ENCODE measurements around the gene ADPRH.

Gene ADPRH

DNA sequence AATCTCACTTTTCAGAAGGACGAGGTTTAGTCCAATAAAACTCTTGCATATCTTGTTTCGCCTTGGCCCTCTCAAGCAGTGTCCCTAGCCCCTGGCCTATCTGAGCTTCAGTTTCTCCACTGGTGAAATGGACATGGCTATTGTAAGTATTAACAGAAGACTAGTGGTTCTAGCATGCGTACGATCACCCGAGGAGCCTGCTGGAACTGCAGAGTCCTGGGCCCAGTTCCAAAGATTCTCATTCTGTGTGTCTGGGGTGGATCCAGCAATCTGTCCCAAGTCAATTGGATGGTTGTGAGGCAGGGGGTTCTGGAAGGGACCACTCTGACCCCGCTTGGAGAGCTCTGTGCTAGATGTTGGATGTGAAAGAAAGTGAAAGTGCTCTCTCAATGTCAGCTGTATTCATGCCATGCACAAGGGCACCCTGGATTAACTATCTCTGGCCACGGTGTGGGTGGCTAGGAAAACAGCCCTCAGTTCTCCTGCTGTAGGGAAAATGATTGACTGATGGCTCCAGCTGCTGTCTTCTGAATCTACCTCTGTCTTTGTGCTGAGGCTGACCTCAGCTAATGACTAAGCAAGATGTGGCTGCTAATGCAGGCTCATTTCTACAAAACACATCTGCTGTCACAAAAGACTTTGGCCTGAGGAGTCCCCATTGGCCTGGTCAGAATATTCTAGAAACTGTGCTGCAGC is 16.5 kb downstream of the ADPRH start:
- WGBS (ENCODE audit: insufficient coverage, insufficient read length), result no CpG with 5 or more reads among the region's 7 CpGs
- Histone ChIP-seq H3K4me1 (ENCODE audit: control insufficient read depth, insufficient read depth, low read length) (no peaks in the 10 kb centered on the region), H3K27me3 (ENCODE audit: control insufficient read depth, insufficient read depth, low read length) (peaks cover 2% of the 10 kb centered on the region), H3K36me3 (ENCODE audit: control insufficient read depth, insufficient read depth, low read length) (no peaks in the 10 kb centered on the region), H3K27ac (ENCODE audit: low read length) (no peak overlapping the region), H3K4me3 (ENCODE audit: low read length) (no peak overlapping the region), H3K9me3 (ENCODE audit: control insufficient read depth, insufficient read depth, low read length) (no peaks in the 10 kb centered on the region)
- DNase-seq (ENCODE audit: low read depth, low spot score), result no peak

DNA sequence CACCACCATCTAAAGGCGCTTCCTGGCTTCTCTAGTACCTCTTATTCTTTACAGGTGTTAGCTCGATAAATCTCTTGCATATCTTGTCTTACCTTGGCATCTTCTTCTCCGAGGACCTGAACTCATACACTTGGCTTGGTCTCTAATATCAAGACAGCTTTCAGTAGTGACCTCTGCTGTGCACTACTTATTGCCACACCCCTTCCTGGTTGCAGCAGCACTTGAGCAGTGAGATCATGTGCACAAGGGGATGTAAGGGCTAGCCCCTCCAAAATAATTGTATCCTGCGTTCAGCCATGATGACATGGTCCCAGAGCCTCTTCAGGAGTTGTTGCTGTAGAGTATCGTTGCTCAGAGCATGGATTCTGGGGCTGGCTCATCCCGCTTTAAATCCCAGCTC is 17.1 kb downstream of the ADPRH start:
- Histone ChIP-seq H3K4me3 (ENCODE audit: low read length) (no peak overlapping the region), H3K9me3 (ENCODE audit: control insufficient read depth, insufficient read depth, low read length) (no peaks in the 10 kb centered on the region), H3K27ac (ENCODE audit: low read length) (no peak overlapping the region), H3K36me3 (ENCODE audit: control insufficient read depth, insufficient read depth, low read length) (no peaks in the 10 kb centered on the region), H3K4me1 (ENCODE audit: control insufficient read depth, insufficient read depth, low read length) (no peaks in the 10 kb centered on the region), H3K27me3 (ENCODE audit: control insufficient read depth, insufficient read depth, low read length) (peaks cover 2% of the 10 kb centered on the region)
- WGBS (ENCODE audit: insufficient coverage, insufficient read length), result no CpG with 5 or more reads among the region's 6 CpGs
- DNase-seq (ENCODE audit: low read depth, low spot score), result no peak

DNA sequence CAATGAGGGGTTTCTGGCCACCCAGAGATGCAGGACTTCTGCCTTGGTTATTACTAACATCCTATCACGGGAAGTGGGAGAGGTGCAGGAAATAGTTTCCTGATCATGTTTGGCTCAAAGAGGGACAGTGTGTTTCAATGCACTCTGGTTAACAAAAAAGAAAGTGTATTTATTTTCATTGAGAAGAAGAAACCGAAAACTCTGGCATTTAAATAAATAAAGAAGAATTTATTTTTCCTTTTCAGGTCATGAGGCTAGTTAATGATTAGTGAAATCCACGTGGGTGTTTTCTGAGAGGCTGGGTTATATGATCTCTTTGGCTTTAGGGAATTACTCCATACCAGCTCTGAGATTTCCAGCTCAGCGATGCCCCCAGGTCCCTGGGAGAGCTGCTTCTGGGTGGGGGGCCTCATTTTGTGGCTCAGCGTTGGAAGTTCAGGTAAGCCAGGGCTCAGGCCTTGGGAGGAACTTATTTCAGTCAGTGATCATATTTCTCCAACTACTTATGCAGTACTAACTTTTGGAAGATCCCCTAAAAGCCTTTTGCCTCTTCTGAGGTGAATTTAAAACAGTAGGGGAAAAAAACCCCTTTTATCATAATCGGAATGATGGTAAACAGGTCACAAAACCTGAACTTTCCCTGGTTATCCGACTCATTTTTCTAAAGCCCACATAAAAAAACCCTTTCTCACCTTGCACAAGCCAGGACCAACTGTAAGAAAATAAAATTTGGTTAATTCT is 18.4 kb downstream of the ADPRH start, which contains the start of gene PLA1A:
Gene PLA1A (plus strand): TSS at position 338 of the 741 bp plus-strand sequence. CDS start 29 bp downstream, at position 367.
- Histone ChIP-seq H3K4me3 (ENCODE audit: low read length) (no peak within 1 kb of the TSS), H3K27me3 (ENCODE audit: control insufficient read depth, insufficient read depth, low read length) (peaks cover 2% of the 10 kb centered on the region), H3K9me3 (ENCODE audit: control insufficient read depth, insufficient read depth, low read length) (no peaks in the 10 kb centered on the region), H3K27ac (ENCODE audit: low read length) (no peak within 1 kb of the TSS), H3K36me3 (ENCODE audit: control insufficient read depth, insufficient read depth, low read length) (no peaks in the 10 kb centered on the region), H3K4me1 (ENCODE audit: control insufficient read depth, insufficient read depth, low read length) (no peaks in the 10 kb centered on the region)
- WGBS (ENCODE audit: insufficient coverage, insufficient read length), result no CpG with 5 or more reads among the region's 7 CpGs
- DNase-seq (ENCODE audit: low read depth, low spot score), result no peak

DNA sequence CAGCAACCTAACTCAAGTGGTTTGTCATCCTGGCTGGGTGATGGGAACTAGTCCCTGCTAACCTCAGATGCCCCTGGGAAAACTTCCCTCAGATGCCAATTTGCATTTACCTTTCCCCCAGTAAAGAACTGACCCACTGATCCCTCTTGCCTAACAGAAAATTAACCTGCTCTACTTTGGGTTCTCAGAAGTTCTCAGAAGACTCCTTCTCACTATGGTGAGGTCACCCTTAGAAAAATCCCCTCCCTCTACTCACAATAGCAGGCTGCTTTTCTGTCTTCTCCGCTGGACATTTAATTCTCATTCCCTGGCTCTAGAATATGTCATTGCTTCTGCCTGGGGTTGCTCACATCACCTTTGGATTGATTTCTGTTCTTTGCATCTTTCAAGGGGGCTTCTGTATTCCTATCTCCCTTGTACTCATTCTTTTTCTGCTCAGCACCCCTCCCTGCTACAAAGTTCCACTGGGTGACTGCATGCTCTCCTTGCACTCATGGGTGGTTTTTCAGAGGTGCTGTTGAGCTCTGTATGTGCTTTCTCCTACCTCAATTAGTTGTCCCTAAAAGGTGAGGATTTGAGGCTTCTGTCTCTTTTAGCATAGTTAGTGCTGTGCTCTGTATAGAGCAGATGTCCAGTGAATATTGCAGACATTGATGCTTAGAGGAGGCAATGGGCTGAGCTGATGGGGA is 19.3 kb downstream of the ADPRH start:
- no peak for DNase-seq (ENCODE audit: low read depth, low spot score)
- H3K9me3 ChIP-seq (ENCODE audit: control insufficient read depth, insufficient read depth, low read length), result no peaks in the 10 kb centered on the region
- no CpG with 5 or more reads among the region's 1 CpG for WGBS (ENCODE audit: insufficient coverage, insufficient read length)
- H3K36me3 ChIP-seq (ENCODE audit: control insufficient read depth, insufficient read depth, low read length), result no peaks in the 10 kb centered on the region
- no peaks in the 10 kb centered on the region for H3K4me1 ChIP-seq (ENCODE audit: control insufficient read depth, insufficient read depth, low read length)
- peaks cover 2% of the 10 kb centered on the region for H3K27me3 ChIP-seq (ENCODE audit: control insufficient read depth, insufficient read depth, low read length)
- no peak overlapping the region for H3K4me3 ChIP-seq (ENCODE audit: low read length)
- no peak overlapping the region for H3K27ac ChIP-seq (ENCODE audit: low read length)

DNA sequence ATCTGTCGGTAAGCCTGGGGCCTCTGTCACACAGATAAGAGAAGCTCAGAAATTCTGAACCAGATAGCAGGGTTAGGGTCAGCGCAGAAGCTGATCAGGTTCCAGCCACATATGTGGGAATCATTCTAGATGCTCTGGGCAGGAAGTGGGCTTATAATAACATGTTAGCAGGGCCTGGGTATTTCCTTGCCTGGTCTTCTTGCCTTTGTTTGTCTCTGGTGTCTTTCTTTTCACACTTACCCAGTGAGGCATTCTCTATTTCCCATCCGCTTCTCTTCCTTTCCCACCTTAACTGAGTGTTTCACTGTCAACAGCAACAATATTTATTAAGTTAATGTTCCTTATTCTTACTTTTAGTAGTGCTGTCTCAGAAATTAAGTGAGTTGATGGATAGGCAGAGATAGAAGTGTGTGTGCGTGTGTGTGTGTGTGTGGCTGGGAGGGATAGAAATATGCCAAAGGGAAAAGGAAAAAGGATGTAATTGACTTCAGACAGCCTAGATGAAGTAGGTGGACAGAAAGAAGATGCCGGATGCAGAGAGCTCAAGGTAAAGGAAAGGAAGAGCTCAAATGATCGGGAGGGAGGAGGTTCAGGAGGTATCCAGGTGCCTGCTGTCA is 20.4 kb downstream of the ADPRH start:
- DNase-seq (ENCODE audit: low read depth, low spot score), result no peak
- Histone ChIP-seq H3K9me3 (ENCODE audit: control insufficient read depth, insufficient read depth, low read length) (no peaks in the 10 kb centered on the region), H3K27me3 (ENCODE audit: control insufficient read depth, insufficient read depth, low read length) (peaks cover 2% of the 10 kb centered on the region), H3K27ac (ENCODE audit: low read length) (no peak overlapping the region), H3K4me3 (ENCODE audit: low read length) (no peak overlapping the region), H3K36me3 (ENCODE audit: control insufficient read depth, insufficient read depth, low read length) (no peaks in the 10 kb centered on the region), H3K4me1 (ENCODE audit: control insufficient read depth, insufficient read depth, low read length) (no peaks in the 10 kb centered on the region)
- no CpG with 5 or more reads among the region's 6 CpGs for WGBS (ENCODE audit: insufficient coverage, insufficient read length)

DNA sequence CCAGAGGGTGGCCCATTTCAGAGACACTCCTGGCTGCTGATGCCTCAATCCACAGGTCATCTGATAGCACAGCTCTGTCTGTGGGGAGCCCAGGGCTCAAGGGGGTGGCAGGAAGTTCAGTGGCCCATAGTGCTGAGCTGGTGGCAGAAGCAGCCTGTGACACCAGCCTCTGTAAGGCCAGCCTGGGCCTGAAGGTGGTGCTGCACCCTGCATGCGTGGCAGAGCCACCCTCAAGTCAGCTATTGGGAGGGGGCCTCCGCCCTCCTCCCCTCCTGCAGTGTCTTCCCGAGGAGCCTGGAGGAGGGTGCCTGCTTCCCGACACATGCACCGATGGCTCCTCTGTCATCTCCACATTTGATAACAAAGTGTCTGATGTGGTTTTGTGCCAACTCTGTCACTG is 21.4 kb downstream of the ADPRH start:
- Histone ChIP-seq H3K4me3 (ENCODE audit: low read length) (no peak overlapping the region), H3K27me3 (ENCODE audit: control insufficient read depth, insufficient read depth, low read length) (peaks cover 2% of the 10 kb centered on the region), H3K4me1 (ENCODE audit: control insufficient read depth, insufficient read depth, low read length) (no peaks in the 10 kb centered on the region), H3K9me3 (ENCODE audit: control insufficient read depth, insufficient read depth, low read length) (no peaks in the 10 kb centered on the region), H3K27ac (ENCODE audit: low read length) (no peak overlapping the region), H3K36me3 (ENCODE audit: control insufficient read depth, insufficient read depth, low read length) (no peaks in the 10 kb centered on the region)
- no CpG with 5 or more reads among the region's 5 CpGs for WGBS (ENCODE audit: insufficient coverage, insufficient read length)
- DNase-seq (ENCODE audit: low read depth, low spot score), result no peak

DNA sequence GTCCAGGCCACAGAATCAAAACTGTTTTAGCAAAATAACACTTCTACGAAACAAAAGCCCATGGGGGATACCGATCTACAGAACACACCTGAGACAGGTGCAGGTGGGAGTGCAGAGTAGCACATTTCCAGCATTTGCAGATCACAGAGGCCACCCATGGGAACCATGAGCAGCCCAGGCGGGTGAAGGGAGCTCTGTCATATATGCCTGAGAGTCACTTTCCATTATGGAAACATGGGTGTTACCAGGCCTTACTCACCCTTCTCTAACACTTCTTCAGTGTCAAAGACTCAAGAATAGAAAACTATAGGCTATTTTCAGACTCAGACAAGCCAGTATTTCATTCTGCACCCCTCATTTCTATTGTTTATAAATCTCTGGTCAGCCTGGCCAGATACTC is 21.9 kb downstream of the ADPRH start:
- Histone ChIP-seq H3K9me3 (ENCODE audit: control insufficient read depth, insufficient read depth, low read length) (no peaks in the 10 kb centered on the region), H3K27me3 (ENCODE audit: control insufficient read depth, insufficient read depth, low read length) (peaks cover 2% of the 10 kb centered on the region), H3K4me1 (ENCODE audit: control insufficient read depth, insufficient read depth, low read length) (no peaks in the 10 kb centered on the region), H3K27ac (ENCODE audit: low read length) (no peak overlapping the region), H3K4me3 (ENCODE audit: low read length) (no peak overlapping the region), H3K36me3 (ENCODE audit: control insufficient read depth, insufficient read depth, low read length) (no peaks in the 10 kb centered on the region)
- DNase-seq (ENCODE audit: low read depth, low spot score), result no peak
- WGBS (ENCODE audit: insufficient coverage, insufficient read length), result no CpG with 5 or more reads among the region's 3 CpGs

DNA sequence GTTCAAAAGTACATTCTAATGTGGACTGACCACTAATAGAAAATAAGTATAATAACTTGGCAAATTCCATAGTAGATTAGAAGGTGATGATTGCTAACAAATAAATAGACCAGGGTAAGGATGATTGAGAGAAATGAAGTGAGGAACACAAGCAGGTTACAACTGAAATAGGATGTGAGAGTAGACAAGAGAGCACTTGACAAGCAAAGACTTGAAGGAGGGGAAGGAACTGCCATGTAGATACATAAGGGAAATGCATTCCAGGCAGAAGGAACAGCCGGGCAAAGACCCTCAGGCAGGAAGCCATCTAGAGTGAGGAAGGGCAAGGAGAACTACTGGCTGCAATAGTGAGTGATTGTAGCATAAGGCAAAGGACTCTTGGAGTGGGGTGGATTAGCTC is 23.4 kb downstream of the ADPRH start:
- DNase-seq (ENCODE audit: low read depth, low spot score), result no peak
- no peak overlapping the region for H3K27ac ChIP-seq (ENCODE audit: low read length)
- no peak overlapping the region for H3K4me3 ChIP-seq (ENCODE audit: low read length)
- no CpG with 5 or more reads among the region's 1 CpG for WGBS (ENCODE audit: insufficient coverage, insufficient read length)
- no peaks in the 10 kb centered on the region for H3K9me3 ChIP-seq (ENCODE audit: control insufficient read depth, insufficient read depth, low read length)
- no peaks in the 10 kb centered on the region for H3K4me1 ChIP-seq (ENCODE audit: control insufficient read depth, insufficient read depth, low read length)
- peaks cover 2% of the 10 kb centered on the region for H3K27me3 ChIP-seq (ENCODE audit: control insufficient read depth, insufficient read depth, low read length)
- no peaks in the 10 kb centered on the region for H3K36me3 ChIP-seq (ENCODE audit: control insufficient read depth, insufficient read depth, low read length)

DNA sequence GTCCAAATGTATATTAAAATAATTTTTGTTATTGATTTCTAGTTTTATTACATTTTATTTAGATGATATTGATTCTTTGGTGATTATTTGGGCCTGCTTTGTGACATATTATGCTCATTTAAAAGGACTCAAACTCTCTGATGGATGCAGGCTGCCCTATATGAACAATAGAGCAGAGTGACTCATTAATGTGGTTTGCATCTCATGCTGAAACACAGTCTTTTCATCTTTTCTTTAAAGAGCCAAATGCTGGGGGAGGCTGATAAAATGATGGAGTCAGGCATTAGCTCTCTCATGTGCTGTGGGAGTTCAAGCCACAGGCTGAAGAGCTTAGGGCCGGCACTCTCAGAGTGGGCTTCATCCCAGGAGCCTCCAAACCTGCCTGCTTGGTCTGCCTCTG is 25.6 kb downstream of the ADPRH start:
- Histone ChIP-seq H3K4me1 (ENCODE audit: control insufficient read depth, insufficient read depth, low read length) (no peaks in the 10 kb centered on the region), H3K36me3 (ENCODE audit: control insufficient read depth, insufficient read depth, low read length) (no peaks in the 10 kb centered on the region), H3K9me3 (ENCODE audit: control insufficient read depth, insufficient read depth, low read length) (no peaks in the 10 kb centered on the region), H3K27me3 (ENCODE audit: control insufficient read depth, insufficient read depth, low read length) (no peaks in the 10 kb centered on the region), H3K4me3 (ENCODE audit: low read length) (no peak overlapping the region), H3K27ac (ENCODE audit: low read length) (no peak overlapping the region)
- no CpG with 5 or more reads among the region's 1 CpG for WGBS (ENCODE audit: insufficient coverage, insufficient read length)
- DNase-seq (ENCODE audit: low read depth, low spot score), result no peak

DNA sequence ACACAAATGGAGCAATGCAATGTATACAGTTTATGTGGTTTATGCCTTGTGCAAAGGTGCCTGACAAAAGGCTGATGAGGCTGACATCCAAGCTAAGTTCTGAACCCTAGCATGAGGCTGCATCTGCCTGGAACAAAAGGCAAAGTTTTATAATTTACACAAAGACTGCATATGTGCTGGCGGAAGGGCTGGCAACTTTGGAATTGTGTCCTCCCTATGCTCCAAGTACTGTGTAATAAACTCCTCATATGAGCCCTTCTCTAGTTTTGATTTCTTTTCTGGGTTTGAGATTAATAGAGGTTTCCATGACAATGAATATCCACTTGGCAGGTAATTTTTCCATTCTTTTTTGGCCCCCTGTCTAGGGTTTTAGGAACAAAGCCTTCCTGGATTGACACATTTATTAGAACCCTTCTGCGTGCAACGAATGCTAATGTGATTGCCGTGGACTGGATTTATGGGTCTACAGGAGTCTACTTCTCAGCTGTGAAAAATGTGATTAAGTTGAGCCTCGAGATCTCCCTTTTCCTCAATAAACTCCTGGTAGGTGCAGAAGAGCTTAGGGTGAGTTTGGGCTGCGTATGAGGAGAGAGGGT is 29.2 kb downstream of the ADPRH start:
- DNase-seq (ENCODE audit: low read depth, low spot score), result no peak
- no peak overlapping the region for H3K27ac ChIP-seq (ENCODE audit: low read length)
- H3K36me3 ChIP-seq (ENCODE audit: control insufficient read depth, insufficient read depth, low read length), result no peaks in the 10 kb centered on the region
- H3K27me3 ChIP-seq (ENCODE audit: control insufficient read depth, insufficient read depth, low read length), result no peaks in the 10 kb centered on the region
- H3K4me3 ChIP-seq (ENCODE audit: low read length), result no peak overlapping the region
- no CpG with 5 or more reads among the region's 6 CpGs for WGBS (ENCODE audit: insufficient coverage, insufficient read length)
- H3K4me1 ChIP-seq (ENCODE audit: control insufficient read depth, insufficient read depth, low read length), result no peaks in the 10 kb centered on the region
- H3K9me3 ChIP-seq (ENCODE audit: control insufficient read depth, insufficient read depth, low read length), result no peaks in the 10 kb centered on the region
